Effector memory CD8-positive, alpha-beta T cell (primary cell): Measurements from ENCODE around the gene PLEKHA7.

Experiments used
- ATAC-seq: fragments of 150-1000 bp; cut with Tn5 transposase; replicated peaks from 2 replicates; pipeline ENCODE4 v1.10.0; 2021; ENCODE audit warnings: mild to moderate bottlenecking, moderate library complexity
- DNase-seq, 3 experiments: peaks; one replicate each; pipeline ENCODE4 v3.0.0; 2021
- H3K27ac Mint-ChIP-seq, 2 donors: one replicate each; pipeline ENCODE4 v1.8.0; 2022; ENCODE audit warnings: mild to moderate bottlenecking in 2 of 2, mixed read lengths in 2 of 2, moderate library complexity in 2 of 2
- H3K27me3 Mint-ChIP-seq, 2 donors: one replicate each; pipeline ENCODE4 v1.8.0; 2022; ENCODE audit warnings: mixed read lengths in 2 of 2
- H3K36me3 Mint-ChIP-seq: one replicate; pipeline ENCODE4 v1.8.0; 2022; ENCODE audit warnings: mild to moderate bottlenecking, moderate library complexity, mixed read lengths; ENCODE audit not compliant: insufficient read depth
- H3K4me1 Mint-ChIP-seq, 2 donors: one replicate each; pipeline ENCODE4 v1.8.0; 2022; ENCODE audit warnings: low read depth in 2 of 2, mixed read lengths in 2 of 2
- H3K4me3 Mint-ChIP-seq, 2 donors: one replicate each; pipeline ENCODE4 v1.8.0; 2022; ENCODE audit warnings: mild to moderate bottlenecking in 2 of 2, mixed read lengths in 2 of 2, moderate library complexity in 2 of 2
- H3K9me3 Mint-ChIP-seq, 2 donors: one replicate each; pipeline ENCODE4 v1.8.0; 2022; ENCODE audit warnings: mixed read lengths in 2 of 2

Gene PLEKHA7

DNA sequence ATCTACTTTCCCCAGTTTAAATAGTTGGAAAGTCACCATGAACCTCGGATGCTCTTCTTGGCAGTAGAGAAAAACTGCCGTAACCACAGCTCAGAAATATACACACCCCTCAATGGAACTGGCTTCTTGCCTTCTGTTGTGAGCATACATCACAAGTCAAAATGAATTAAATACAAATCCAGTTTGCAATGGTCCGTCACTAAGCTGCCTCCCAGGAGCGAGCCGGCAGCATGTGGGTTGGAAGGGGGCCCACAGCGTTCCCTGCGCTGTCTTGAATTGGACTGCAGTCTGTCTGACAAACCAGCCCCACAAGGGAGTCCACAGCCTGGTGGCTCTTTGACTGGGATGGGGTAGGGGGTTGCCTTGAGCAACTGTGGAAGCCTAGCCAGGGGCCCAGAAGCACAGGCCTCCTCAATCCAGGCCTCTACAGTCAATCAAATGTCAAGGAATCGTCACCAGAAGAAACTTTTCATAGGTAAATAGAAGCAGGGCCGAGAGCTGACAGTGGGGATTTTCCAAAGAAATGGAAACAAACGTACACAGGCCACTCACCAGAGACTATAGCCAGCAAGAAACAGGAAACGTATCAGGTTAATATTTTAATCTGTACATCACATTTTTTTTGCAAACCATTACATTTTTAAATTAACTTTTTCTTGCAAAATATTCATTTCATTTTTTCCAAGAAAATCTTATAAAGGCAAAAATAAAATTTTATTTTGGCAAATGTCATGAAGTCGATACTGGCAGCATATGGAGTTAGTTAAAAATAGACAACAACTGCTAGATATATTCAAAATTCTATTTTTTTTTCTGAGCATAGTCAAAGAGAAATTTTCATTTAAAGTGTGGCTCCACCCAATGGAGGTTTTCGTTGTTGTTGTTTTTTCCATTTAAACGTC, 237.3 kb downstream of the PLEKHA7 start:
- peaks cover 6% of the 10 kb centered on the region for H3K36me3 Mint-ChIP-seq
- no peak overlapping the region for H3K27ac Mint-ChIP-seq
- ATAC-seq (no peak), DNase-seq (no peak)
- peaks cover 2 to 15% of the 10 kb centered on the region in 2 donors for H3K27me3 Mint-ChIP-seq
- H3K4me1 Mint-ChIP-seq: no peaks in the 10 kb centered on the region
- H3K4me3 Mint-ChIP-seq: no peak overlapping the region
- no peaks in the 10 kb centered on the region for H3K9me3 Mint-ChIP-seq

DNA sequence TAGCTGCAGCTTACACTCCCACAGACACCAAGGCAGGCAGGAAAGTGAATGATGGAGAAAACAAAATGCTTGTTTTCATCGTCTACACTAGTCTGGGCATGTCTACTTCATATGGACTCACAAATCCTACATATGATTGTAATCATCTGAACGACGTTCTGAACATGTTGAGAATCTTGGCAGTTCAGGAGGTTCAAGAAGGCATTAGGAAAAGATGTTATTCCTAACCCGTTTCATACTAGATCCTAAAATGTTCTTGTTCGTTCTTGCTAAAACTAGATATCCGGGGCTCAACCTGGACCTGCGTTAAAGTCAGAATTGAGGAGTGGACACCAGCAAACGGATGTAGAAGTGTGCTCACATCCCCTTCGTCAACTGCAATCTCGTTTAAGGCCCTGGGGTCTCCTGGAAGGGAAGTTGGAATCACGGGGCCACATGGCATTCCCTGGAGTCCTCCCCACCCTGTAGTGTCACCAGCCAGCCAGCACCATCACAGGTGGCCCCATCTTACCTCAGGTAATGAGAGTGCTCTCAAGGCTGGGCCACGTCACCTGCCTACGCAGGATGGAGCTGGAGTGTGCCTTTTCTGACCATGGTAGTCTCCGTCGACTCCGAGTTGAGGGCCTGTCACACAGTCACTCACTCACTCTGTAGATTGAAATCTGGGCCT, 238.5 kb downstream of the PLEKHA7 start:
- Mint-ChIP-seq H3K27ac (no peak overlapping the region), H3K9me3 (no peaks in the 10 kb centered on the region), H3K36me3 (peaks cover 6% of the 10 kb centered on the region), H3K4me1 (no peaks in the 10 kb centered on the region), H3K27me3 (peaks cover 7 to 22% of the 10 kb centered on the region in 2 donors), H3K4me3 (no peak overlapping the region)
- ATAC-seq (no peak), DNase-seq (no peak)

DNA sequence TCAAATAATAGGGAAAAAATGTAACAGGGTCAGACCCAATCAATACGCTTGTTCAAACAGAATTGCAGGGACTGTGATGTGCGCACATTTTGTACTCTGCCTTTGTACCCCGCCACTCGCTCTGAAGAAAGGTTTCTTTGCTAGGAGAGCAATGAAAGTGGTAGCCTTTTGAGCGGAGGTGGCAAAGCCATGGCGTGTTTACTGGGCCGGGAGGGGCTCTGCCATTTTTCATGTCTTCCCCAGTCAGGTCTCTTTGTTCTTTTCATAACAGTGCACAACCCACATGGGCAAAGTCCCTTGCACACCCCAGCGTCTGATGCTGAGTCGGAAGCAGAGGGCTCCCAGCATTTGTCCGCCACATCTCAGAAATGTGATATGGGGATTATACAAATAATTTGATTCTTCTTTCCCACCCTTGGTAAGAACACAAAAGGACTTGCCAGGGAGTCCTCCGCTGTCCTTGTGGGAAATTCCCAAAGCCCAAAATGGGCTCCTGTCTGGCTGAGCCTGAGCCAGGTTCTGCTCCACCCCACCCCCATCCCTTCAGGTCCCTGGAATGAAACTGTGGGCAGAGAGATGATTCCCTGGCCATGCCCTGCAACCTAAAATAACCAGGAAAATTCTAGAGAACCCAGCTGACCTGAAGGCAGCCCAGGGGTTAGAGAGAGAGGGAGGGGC, 239.1 kb downstream of the PLEKHA7 start:
- Mint-ChIP-seq H3K36me3 (peaks cover 3% of the 10 kb centered on the region), H3K9me3 (no peaks in the 10 kb centered on the region)
- ATAC-seq: no peak

DNA sequence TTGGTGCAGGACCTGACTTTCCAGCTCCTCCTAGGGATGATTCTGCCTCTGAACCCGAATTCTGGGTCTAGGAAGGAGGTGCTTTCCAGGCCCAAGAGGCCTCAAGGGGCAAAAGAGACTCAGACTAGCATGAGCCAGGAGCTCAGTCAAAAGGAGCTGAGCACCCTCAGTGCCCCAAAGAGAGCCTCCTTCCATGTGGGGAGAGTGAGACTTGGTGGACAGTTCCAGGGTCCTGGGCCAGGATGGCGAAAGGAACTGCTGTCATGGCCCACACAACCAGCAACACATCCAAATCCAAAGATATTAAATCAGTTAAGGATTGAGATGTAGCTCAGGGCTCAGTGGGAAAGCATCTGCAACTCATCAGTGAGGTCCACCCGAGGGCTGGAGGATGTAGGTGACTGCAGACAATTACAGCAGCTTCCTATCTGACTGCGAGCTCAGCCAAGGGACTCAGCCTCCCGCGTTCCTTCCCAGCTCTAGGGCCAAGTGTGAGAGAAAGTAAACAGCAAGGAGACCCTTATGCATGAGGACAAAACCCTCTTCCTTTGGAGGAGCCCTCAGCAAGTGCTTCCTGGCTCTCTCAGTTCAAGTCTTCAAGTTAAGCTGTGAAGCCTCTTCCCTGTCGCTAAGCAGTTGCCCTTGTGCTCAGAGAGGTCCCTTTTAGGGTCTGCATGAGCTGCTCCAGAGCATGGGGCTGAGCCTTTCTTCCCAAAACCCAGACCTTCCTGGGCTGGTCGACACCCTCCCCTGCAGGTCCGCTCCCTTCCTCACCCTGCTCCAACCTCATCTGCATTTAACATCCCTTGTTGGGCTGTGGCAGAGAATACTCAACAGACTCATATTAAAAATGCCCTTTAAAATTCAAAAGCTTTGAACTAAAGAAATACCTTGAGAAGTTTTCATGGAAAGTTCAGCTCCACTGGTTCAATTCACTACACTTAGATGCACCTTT, 240.0 kb downstream of the PLEKHA7 start:
- Mint-ChIP-seq H3K27me3 (peaks cover 12 to 33% of the 10 kb centered on the region in 2 donors), H3K27ac (no peak overlapping the region), H3K4me1 (no peaks in the 10 kb centered on the region), H3K36me3 (peaks cover 3% of the 10 kb centered on the region), H3K4me3 (no peak overlapping the region), H3K9me3 (no peaks in the 10 kb centered on the region)
- DNase-seq (no peak), ATAC-seq (no peak)

More for the DNA sequence above, 239.1 kb downstream of the PLEKHA7 start:
- no peak for DNase-seq
- Mint-ChIP-seq H3K27ac (no peak overlapping the region), H3K27me3 (peaks cover 7 to 24% of the 10 kb centered on the region in 2 donors), H3K4me3 (no peak overlapping the region), H3K4me1 (no peaks in the 10 kb centered on the region)

DNA sequence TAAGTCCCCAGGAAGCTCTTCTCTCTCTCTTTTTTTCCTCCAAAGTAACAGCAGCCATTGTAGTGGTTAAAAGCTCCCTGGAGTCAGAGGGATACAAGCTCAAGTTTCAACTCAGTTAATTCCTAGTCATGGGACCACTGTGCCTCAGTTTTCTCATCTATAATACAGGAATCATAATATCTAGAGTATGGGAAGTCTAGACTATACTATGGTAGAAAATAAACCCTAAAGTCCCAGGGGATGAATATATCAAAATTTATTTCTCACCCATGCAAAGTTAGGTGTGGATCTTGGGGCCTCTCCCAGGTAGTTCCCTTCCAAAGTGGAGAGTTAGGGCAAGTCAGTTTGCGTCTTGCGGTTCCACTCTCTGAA, 242.1 kb downstream of the PLEKHA7 start:
- ATAC-seq (no peak), DNase-seq (no peak)
- no peak overlapping the region for H3K27ac Mint-ChIP-seq
- peaks cover 13 to 35% of the 10 kb centered on the region in 2 donors for H3K27me3 Mint-ChIP-seq
- H3K4me1 Mint-ChIP-seq: no peaks in the 10 kb centered on the region
- no peaks in the 10 kb centered on the region for H3K9me3 Mint-ChIP-seq
- H3K36me3 Mint-ChIP-seq: peaks cover 3% of the 10 kb centered on the region
- no peak overlapping the region for H3K4me3 Mint-ChIP-seq

DNA sequence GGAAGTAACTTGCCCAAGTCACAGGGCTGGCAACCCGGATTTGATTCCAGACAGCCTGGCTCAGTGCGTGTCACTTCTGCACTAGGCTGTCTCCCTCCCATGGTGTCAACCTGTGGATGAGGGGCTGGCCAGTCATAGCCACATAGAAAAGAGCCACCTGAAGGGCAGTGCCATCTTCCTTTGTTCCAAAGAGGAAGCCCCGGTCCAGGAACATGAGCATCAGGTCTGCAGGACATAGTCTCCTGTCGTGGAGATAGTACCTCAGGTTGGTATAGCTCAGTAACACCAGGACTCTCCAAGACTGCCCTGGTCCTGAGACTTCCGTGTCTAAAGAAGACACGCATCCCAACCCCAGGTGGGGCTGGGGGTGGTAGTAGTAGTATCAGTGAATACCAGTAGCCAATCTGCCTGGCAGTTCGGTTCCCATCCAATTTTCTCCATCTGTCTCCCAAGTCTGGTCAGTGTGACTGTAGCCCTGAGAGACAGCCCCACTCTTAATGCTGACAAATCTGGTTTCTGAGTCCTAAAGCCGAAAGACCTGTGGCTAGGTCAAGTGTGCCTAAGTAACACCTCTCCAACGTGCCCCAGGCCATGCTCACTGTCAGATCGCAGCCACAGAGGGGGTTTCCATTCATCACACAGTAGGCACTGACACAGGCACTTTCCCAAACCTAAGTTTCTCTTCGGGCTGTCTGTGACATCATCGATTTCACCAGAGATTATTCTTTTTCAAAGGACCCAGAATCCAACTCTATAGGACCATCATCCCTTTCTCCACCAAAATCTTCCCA, 242.7 kb downstream of the PLEKHA7 start:
- H3K27ac Mint-ChIP-seq: no peak overlapping the region
- H3K9me3 Mint-ChIP-seq: no peaks in the 10 kb centered on the region
- ATAC-seq (no peak), DNase-seq (no peak)
- no peak overlapping the region for H3K4me3 Mint-ChIP-seq
- H3K36me3 Mint-ChIP-seq: peaks cover 3% of the 10 kb centered on the region
- peaks cover 13 to 35% of the 10 kb centered on the region in 2 donors for H3K27me3 Mint-ChIP-seq
- no peaks in the 10 kb centered on the region for H3K4me1 Mint-ChIP-seq

DNA sequence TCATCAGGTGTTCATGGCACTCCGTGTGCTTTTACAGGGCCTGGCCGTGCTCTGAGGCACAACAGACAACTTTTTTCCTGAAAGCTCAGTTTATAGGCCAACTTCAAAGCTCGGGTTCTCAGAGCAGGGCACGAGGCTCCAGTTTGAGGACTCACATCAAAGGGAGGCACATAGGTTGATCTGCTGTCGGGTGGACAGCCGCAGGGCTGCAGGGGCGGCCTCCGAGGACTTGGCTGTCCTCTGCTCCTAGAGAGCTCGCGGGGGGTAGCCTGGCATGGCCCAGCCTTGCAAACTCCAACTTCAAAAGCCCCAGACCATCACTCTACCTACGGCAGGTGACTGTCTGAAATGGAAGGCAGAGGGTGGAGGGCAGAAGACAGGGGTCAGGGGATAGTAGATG, 244.2 kb downstream of the PLEKHA7 start:
- H3K9me3 Mint-ChIP-seq: no peaks in the 10 kb centered on the region
- H3K27me3 Mint-ChIP-seq: peaks cover 13 to 35% of the 10 kb centered on the region in 2 donors
- DNase-seq (no peak), ATAC-seq (no peak)
- H3K27ac Mint-ChIP-seq: peak overlapping the region in 1 of 2 donors; percentile 23
- no peaks in the 10 kb centered on the region for H3K4me1 Mint-ChIP-seq
- peaks cover 3% of the 10 kb centered on the region for H3K36me3 Mint-ChIP-seq
- H3K4me3 Mint-ChIP-seq: no peak overlapping the region

DNA sequence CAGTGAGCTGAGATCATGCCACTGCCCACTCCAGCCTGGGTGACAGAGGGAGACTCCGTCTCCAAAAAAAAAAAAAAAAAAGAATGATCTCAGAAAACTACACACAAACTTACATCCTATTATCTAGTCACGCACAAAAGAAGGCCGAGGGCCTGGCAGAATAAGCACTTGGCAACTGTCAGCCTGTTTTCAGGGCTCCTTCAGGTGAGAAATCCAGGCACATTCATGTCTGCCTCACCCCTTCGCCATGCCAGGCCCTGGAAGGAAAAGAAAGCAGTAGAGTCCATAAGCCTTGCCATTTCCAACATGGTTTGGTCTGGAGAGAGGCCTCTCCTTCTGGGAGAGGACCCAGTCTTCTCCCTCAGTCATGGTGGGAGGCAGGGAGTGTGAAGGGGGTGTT, 244.8 kb downstream of the PLEKHA7 start:
- H3K36me3 Mint-ChIP-seq: peaks cover 3% of the 10 kb centered on the region
- peaks cover 13 to 35% of the 10 kb centered on the region in 2 donors for H3K27me3 Mint-ChIP-seq
- DNase-seq: no peak
- H3K4me3 Mint-ChIP-seq: no peak overlapping the region
- no peaks in the 10 kb centered on the region for H3K4me1 Mint-ChIP-seq
- no peak for ATAC-seq
- H3K27ac Mint-ChIP-seq: peak overlapping the region in 1 of 2 donors; percentile 23
- H3K9me3 Mint-ChIP-seq: no peaks in the 10 kb centered on the region

DNA sequence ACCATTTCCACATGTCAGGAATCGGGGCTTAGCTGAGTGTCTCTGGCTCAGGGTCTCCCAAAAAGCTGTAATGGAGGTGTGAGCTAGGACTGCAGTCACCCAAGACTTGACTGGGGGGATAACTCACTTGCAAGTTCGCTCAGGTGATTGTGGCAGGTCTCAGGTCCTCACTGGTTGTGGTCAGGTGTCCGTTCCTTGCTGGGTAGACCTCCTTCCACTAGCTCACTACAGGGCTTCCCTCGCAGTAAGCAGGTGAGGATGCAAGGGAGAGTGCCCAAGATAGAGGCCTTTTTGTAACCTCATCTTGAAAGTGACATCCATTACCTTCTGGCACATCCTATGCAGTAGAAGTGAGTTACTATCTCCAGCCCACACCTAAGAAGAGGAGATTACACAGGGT, 246.3 kb downstream of the PLEKHA7 start:
- Mint-ChIP-seq H3K4me3 (no peak overlapping the region), H3K36me3 (no peaks in the 10 kb centered on the region), H3K27me3 (peaks cover 13 to 27% of the 10 kb centered on the region in 2 donors), H3K27ac (no peak overlapping the region), H3K9me3 (no peaks in the 10 kb centered on the region), H3K4me1 (no peaks in the 10 kb centered on the region)
- ATAC-seq (no peak), DNase-seq (no peak)

DNA sequence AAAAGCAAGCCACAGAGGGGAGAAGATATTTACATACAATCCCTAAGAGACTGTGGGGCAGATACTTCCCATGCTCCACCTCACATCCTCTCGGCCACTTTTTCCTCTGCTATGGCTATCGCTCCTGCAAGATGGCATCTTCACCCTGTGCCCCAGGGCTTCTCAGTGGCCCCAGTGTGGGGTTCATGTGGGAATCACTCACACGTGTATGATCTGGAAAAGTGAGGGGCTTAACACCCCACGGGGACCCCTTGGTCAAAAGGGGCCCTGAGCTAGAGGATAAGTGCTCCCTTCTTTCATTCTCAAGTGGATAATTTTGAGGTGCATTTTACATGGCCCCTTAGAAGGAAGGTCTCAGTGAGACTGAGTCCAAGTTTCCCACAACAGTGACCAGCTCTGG, 247.1 kb downstream of the PLEKHA7 start:
- Mint-ChIP-seq H3K4me1 (no peaks in the 10 kb centered on the region), H3K9me3 (no peaks in the 10 kb centered on the region), H3K36me3 (no peaks in the 10 kb centered on the region), H3K27me3 (peaks cover 13 to 23% of the 10 kb centered on the region in 2 donors), H3K4me3 (no peak overlapping the region), H3K27ac (no peak overlapping the region)
- DNase-seq (no peak), ATAC-seq (no peak)

DNA sequence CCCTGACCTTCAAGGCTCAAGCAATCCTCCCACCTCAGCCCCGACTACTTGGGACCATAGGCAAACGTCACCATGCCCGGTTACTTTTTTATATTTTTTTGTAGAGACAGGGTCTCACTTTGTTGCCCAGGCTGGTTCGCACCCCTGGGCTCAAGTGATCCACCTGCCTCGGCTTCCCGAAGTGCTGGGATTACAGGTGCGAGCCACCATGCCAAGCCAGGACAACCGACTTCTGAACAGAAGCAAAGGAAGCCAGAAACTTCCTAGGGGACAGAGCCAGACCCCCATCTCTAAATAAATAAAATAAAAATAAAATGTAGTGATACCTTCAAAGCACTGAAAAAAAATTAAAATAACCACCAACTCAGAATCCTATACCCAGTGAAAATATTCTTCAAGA, 249.3 kb downstream of the PLEKHA7 start:
- DNase-seq (no peak), ATAC-seq (no peak)
- no peak overlapping the region for H3K4me3 Mint-ChIP-seq
- H3K27ac Mint-ChIP-seq: no peak overlapping the region
- peaks cover 6 to 9% of the 10 kb centered on the region in 2 donors for H3K27me3 Mint-ChIP-seq
- no peaks in the 10 kb centered on the region for H3K9me3 Mint-ChIP-seq
- peaks cover 3 to 4% of the 10 kb centered on the region in 2 donors for H3K4me1 Mint-ChIP-seq
- H3K36me3 Mint-ChIP-seq: peaks cover 3% of the 10 kb centered on the region

DNA sequence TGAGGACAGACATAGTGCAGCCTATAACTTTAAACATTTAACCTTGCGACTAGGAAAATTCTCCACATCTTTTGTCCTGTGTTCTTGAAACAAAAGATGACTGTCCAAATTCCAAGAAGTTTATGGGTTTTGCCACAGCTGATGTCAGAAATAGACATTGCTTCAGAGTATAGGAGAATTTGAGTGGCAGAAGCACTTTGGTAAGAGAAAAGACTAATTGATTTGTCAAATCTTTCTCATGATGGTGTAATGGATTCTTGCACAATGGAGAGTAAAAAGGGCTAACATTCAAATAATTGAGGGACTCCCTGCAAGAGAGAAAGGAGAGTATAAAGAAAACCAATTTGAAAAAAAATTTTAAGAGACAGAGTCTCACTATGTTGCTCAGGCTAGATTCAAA, 250.5 kb downstream of the PLEKHA7 start:
- peaks cover 9% of the 10 kb centered on the region for H3K36me3 Mint-ChIP-seq
- H3K27ac Mint-ChIP-seq: no peak overlapping the region
- H3K4me1 Mint-ChIP-seq: peaks cover 5 to 9% of the 10 kb centered on the region in 2 donors
- no peak overlapping the region for H3K4me3 Mint-ChIP-seq
- DNase-seq (no peak), ATAC-seq (no peak)
- no peaks in the 10 kb centered on the region for H3K9me3 Mint-ChIP-seq
- H3K27me3 Mint-ChIP-seq: no peaks in the 10 kb centered on the region
